AG20443 (cell line): Measurements from ENCODE around the gene TRIM9.
"Not testable (repeated sequence)": the region's sequence is repeated elsewhere in the genome, so short reads cannot be mapped to it uniquely, and the experiment has no call there.

Experiments used
- DNase-seq: peaks from one replicate; pipeline ENCODE4 v3.0.0; 2012; ENCODE audit warnings: low spot score, mixed read lengths

Gene TRIM9

DNA sequence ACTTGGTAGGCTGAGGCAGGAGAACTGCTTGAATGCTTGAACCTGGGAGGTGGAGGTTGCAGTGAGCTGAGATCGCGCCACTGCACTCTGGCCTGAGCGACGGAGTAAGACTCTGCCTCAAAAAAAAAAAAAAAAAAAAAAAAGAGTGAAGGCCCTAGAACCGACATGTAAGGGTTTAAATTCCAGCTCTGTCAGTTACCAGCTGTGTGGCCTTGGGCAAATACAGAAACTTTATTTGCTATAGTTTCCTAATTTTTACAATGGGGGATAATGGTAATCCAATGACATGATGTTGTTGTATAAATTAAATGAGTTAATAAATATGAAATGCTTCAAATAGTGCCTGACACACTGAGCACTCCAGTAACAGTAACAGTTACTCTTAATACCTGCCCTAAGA lies 131.0 kb downstream of the TRIM9 start:
- no peak for DNase-seq

- DNase-seq, result peak; percentile 18
These were observed 133.2 kb downstream of the TRIM9 start for GRCh38 chr14:50961605-50962221.

DNA sequence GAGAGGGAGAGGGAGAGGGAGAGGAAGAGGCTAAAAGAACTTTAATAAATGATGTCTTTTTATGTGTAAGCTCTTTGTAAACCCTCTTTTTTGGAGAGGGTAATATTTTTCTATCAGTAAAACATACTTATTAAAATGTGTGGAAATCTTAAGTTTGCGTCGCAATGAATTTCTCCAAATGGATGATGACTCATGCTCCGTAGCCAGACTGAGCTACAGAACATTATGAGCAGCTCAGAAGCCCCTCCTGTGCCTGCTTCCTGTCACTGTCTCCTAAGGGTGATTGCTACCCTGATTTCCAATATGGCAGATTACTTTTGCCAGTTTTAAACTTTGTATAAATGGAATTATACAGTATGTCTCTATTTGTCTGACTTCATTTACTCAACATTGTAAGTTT lies 137.6 kb downstream of the TRIM9 start:
- peak; percentile 18 for DNase-seq

GRCh38 chr14:50956421-50956820 lies 138.5 kb downstream of the TRIM9 start:
- DNase-seq, result not testable (repeated sequence)

DNA sequence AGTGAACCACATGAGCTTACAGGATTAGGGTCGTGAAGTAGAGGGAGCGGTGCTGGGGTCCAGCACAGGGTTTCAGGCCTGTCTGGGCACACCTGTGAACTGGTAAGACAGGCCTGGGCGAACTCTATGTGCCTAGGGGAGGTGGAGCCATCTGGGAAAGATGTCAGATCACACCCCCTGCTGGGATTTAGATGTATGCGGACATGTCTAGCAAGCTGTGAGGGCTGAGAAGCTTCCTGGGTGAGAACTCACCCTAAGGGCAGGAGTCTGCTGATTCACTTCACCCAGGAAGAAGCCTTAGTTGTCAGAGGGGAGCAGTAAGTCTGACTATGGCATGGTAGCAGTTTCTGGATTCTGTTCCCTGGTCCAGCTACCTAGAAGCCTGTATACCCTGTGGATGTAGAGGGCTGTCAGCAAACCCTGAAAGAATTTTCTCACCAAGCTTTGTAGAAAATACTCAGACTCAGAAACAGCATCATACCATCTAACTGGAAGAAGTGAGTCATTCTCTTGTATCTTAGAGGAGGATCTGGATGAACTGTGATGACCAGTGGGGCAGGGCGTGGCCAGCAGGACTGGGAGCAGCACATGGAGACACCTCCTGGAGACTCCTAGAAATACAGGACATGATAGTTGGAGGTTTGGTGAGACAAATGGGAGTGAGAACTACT lies 139.4 kb downstream of the TRIM9 start:
- peak; percentile 94 for DNase-seq

GRCh38 chr14:50954811-50955372 lies 140.0 kb downstream of the TRIM9 start:
- peak; percentile 61 for DNase-seq

DNA sequence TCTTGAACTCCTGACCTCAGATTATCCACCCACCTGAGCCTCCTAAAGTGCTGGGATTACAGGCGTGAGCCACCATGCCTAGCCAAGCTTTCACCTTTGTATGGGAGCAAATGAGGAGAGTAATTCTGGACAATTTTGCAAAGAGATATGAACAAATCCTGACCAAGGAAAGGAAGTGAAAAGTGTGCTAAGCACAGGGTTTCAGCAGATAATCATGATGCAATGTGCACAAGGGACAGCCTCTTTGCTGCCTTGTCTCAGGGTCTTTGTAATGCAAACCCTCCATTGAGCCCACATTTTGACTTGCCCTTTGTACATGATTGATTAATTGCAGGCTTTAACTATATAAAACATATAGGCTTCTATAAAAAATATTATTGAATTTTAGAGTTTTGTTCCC lies 141.4 kb downstream of the TRIM9 start:
- no peak for DNase-seq

DNA sequence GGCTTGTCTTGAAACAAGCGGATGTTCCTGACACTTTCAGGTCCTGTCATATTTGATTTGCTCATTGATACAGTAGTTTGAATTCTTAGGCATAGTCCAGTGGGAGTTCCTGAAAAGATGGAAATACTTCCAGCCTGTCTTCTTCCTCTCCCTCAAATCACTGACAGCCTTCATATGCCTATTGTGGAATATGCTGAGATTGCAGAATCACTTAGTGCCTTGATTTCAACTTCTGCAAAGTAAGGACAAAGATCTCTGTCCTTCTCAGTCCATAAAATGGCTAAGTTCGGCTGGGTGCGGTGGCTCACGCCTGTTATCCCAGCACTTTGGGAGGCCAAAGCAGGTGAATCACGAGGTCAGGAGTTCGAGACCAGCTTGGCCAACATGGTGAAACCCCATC lies 143.9 kb downstream of the TRIM9 start:
- DNase-seq, result no peak

GRCh38 chr14:50948205-50948604 lies 146.7 kb downstream of the TRIM9 start:
- no peak for DNase-seq

DNA sequence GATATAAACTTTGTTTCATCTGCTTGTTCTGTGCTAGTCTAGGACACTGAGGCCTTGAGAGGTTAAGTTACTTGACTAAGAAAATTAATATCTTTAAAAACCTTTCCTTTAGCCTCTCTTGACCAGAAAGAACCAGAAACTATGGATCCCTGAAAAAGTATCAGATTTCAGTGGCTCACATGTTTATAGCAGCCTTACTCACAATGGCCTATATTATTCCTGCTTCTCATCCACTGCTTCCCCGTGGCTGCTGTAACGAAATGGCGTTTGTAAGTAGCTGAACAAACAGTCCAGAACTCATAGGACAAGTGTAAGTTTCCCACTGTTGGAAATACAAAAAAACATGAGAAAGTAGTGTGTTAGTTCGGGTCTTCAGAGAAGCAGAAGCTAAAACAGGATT lies 147.5 kb downstream of the TRIM9 start:
- DNase-seq, result no peak

DNA sequence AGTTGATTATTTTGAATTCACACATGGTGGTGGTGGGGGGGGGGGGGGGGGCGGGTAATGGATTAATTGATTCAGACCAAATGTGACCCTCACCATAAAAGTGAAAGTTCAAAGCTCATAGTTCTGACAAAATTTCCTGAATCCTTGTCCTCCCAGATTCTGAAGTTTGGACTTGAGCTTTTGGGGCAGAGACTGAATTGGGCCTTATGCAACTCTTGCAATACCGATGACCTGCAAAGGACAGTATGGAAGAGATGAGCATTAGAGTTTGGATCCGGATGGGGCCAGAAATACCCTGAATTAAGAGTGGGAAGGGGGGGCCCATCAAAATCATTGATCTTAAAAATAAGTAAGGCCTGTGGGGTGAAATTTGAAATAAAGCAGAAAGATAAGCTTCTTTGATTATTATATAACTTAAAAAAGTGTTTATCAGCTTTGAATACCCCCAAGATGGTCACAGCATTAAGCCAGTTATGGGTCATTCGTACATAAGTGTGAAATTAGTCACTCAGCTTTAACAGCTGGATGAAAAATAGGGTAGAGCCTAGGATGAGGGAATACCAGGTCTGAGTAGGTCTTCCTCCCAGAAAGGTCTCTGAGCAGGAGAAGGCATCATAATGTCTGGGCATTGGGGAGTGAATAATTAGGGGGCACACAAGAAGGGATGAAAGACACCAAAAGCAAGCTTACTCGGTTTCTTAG lies 148.5 kb downstream of the TRIM9 start:
- DNase-seq, result no peak

DNA sequence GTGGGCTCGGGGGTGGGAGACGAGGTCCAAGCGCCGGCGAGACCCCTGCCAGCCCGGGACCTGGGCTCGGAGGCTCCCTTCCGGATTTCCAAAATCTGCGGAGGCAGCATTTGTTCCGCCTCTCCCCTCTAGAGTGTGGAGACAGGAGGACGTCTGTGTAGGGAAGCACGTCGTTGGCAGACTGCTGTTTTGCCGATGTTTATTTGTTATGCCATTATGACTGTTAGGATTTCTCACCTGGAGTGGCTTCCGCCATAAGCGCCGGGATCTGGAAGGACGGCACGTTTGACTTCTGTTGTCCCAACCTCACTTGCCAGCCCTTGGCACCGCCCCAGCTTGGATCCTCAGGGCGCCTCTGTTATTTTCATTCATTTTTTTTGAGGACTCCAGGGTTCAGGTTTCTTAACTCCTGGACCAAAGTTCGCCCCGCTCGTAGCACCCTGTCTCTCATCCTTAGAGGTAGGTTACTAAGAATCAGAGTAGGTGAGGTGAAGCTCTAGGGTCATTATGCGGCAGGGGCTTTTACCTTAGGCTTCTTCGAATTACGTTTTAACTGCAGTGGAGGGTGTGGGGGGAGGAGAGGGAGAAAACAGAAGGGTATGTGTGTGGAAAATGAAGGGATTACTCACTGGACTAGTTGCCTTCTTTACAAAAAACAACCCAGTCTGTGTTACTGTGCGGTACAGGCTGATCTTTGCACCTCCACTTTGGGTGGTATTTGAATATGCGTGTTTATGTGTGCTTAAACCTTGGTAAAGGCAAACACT lies 150.1 kb downstream of the TRIM9 start:
- DNase-seq, result no peak

- peak; percentile 92 for DNase-seq
These were observed 150.8 kb downstream of the TRIM9 start, which contains the start of gene PYGL for GRCh38 chr14:50943943-50944646. PYGL (minus strand) TSS chr14:50944483; CDS start chr14:50944403, 80 bp downstream.

GRCh38 chr14:50943261-50943942 lies 151.5 kb downstream of the TRIM9 start:
- DNase-seq, result peak; percentile 53

GRCh38 chr14:50941638-50942037 lies 153.3 kb downstream of the TRIM9 start:
- not testable (repeated sequence) for DNase-seq

DNA sequence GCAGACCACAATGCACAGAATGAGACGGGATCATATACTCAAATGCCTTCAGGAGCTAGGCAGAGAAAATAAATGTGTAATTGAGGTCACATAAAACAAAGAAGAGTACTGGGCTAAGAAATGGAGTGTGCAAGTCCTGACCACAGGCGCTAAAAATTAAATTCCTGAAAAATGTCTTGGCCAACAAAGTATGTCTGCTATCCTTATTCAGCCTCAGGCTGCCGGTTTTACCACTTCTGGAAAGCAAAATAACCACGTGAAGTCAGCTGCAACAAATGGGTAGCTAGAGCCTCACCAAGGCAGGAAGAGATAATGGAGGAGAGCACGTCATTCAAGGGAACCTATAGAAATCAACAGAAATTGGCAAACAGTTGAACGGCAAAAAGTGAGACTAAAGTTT lies 153.8 kb downstream of the TRIM9 start:
- DNase-seq, result peak; percentile 52

GRCh38 chr14:50937800-50938199 lies 157.1 kb downstream of the TRIM9 start:
- no peak for DNase-seq

GRCh38 chr14:50937325-50937724 lies 157.6 kb downstream of the TRIM9 start:
- no peak for DNase-seq

GRCh38 chr14:50936882-50937281 lies 158.0 kb downstream of the TRIM9 start:
- no peak for DNase-seq

DNA sequence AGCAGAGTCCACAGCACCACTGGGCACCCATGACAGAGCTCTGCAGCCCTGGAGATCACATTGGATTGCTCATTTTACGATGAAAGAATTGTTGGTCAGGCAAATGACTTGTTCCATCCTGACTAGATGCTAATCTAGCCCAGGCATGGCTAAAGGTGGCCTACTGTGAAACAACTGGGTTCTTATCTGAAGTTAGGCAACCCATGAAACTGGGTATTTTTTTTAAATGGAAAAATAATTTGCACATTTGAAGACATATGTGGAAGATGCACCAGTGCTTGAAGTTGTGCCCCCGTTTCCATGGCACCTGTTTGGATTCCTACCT lies 158.9 kb downstream of the TRIM9 start:
- DNase-seq, result no peak
